ENCODE results near the gene NCKAP5. TPM values are rescaled to one million over a fixed set of nuclear protein-coding genes. Genes with fewer than 3 reads are reported as not detected.

Gene NCKAP5
- total RNA-seq, 1 donor from 2014 or later: 7.9 TPM

DNA sequence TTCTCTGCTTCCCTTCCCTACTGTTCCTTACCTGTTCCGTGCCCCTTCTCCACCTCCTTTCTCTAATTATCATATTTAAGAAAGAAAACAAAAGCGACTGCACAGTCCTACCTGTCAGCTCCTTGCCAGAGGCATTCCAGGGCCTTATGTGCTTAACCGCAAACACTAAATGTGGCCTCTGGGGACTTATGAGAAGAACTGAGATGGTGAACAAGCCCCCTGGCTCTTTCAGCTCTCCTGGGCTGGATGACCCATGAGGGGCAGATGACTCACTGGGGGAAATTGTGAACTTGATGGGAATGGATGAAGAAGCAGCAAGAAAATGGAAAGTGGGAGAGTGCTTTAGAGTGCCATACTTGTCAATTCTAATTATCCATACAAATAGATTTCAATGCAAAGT, 792.0 kb downstream of the NCKAP5 start:
- ATAC-seq (ENCODE audit: poor library complexity) (no peak), DNase-seq (no peak)
- intact Hi-C loops (cut with DNase I): no loop called here

DNA sequence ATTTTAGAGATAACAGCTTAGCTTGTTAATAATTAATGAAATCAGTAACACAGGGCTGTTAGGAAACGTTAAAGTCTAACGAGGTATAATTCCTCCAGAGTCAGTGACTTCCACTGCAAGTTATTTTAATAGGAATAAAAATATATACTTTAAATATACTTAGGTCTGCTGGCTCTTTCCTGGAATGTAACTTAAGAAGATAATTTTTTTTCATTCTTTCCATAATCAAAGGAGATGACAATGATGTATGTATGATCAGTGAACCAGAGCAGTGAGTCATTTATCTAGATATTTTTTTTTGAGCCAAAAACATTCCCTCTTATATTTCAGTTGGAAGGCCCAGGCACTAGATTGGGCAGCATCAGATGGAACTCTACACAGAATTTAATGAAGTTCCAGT, 794.1 kb downstream of the NCKAP5 start:
- ATAC-seq (ENCODE audit: poor library complexity): no peak
- DNase-seq: no peak
- intact Hi-C loops (cut with DNase I): no loop called here

DNA sequence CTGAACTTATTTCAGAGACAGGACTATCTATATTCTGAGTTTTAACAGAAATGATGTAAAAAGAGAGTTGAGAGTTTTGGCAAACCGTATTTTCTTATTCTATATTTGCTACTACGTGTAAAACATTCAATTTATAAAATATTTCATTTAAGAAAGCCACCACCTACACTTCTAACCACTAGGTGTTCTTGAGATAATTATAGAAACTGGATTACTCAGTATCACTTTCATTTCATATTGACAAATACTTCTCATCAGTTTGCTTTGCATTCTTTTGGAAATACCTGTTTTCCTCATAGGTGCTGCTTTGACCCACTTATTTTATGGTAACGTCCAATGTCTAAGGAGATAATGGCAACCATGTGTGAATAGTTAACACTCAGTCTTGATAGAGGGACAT, 794.9 kb downstream of the NCKAP5 start:
- intact Hi-C loops (cut with DNase I): no loop called here
- DNase-seq: no peak

DNA sequence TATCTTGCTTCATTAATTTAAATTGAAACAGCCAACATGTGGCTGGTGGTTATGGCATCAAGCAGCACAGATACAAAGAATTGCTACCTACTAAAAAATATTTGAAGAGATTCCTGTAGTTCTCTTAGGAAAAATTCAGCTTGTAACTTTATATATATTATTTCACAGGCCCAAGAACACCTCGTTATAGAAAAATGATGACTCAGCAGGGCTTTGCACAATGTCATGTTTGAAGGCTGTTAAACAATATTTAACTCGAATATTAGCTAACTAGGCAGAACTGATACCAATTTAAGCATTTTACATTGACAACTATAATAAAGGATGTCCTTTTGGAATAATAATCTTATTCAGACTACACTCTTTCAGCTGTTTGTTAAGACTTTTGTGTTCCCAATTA, 795.9 kb downstream of the NCKAP5 start:
- intact Hi-C loops (cut with DNase I): no loop called here
- ATAC-seq (ENCODE audit: poor library complexity) (no peak), DNase-seq (no peak)

More for the DNA sequence above, 794.9 kb downstream of the NCKAP5 start:
- no peak for ATAC-seq (ENCODE audit: poor library complexity)

DNA sequence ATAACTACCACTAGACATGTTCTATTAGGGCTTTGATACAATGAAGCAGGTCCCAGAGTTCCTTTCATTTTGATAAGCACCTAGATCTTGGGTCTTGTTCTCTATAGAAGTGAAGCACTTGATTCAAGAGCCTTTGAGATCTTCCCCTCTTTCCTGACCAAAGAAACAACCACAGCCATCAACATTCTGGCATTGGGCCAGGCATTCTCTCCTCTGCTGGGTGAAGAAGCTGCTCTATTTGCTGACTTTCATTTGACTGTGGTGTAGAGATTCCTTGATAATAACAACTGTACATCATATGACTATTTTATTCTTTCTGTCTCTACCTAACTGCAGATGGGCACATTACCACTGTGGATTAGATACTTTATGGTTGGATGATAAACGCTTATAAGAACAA, 801.7 kb downstream of the NCKAP5 start:
- ATAC-seq (ENCODE audit: poor library complexity) (no peak), DNase-seq (no peak)
- intact Hi-C loops (cut with DNase I): no loop called here

DNA sequence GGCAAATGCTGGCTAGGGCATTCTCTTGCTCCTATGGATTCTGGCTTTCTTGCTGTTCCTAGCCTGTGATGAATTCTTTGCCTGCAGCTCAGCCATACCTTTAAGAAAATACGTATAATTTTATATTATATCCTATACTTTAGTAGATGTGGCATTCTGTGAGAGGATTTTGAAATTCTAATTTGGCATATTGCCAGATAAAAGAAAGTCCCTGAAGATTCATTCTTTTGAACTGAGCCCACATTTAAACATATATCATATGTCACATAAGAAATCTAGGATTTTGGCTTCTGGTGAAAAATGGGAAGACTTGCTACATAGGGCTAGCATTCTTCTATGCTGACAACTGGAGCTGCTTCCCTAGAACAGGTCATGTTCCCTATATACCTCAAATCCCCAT, 806.8 kb downstream of the NCKAP5 start:
- no peak for ATAC-seq (ENCODE audit: poor library complexity)
- intact Hi-C loops (cut with DNase I): no loop called here

DNA sequence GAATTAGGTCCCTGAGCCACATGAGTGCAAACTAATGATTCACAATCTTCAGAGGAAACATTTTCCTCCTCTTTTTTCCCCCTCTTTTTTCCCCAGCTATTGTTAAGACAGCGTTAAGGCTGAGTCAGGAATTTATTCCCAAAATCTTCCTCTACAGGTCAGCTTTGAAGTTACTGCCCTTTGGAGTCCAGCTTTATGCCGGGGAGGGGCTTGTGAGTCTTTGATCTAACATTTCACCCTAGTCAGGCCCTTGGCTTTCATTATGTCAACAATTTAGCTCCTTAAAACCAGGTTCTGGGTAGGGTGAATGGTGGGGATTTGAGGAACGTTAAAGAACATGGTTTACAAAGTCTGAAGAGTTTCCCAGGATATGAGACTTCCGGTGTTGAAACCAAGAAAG, 807.3 kb downstream of the NCKAP5 start:
- ATAC-seq (ENCODE audit: poor library complexity) (no peak), DNase-seq (no peak)
- intact Hi-C loops (cut with DNase I): no loop called here

More for the DNA sequence above, 806.8 kb downstream of the NCKAP5 start:
- DNase-seq: no peak

DNA sequence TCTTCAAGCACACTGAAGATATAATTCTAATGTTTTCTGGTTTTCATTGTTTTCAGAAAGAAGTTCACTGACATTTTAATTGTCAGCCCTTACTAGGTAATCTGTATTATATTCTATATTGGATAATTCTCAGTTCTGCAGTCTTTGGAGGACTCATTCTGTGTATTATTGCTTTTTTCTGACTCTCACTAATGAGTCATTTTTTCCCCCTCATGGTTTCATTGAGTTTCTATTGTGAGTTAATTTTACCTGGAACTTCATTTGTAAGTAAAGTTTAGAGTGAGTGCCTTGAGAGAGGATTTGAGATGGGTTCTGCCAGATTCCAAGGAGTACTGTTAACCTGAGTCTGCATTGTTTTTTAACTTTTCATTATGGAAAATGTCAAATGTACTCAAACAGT, 807.9 kb downstream of the NCKAP5 start:
- no peak for DNase-seq
- intact Hi-C loops (cut with DNase I): no loop called here
- no peak for ATAC-seq (ENCODE audit: poor library complexity)

DNA sequence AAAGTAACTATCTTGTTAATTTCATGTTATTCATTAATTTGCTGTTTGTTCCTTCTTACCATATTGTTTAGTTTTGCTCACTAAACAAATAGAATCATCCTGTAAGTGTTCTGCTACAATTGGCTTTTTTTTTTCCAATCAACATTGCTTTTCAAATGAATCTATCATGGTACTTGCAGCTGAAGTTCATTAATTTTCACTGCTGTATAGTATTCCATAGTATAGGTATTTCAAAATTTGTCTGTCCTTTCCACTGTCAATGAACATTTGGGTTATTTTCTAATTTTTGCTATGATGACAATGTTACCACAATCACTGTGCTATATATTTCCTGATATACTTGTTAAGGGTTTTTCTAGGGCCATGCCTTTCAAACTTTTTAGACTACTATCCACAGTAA, 809.3 kb downstream of the NCKAP5 start:
- intact Hi-C loops (cut with DNase I): no loop called here
- ATAC-seq (ENCODE audit: poor library complexity): no peak
- DNase-seq: no peak

DNA sequence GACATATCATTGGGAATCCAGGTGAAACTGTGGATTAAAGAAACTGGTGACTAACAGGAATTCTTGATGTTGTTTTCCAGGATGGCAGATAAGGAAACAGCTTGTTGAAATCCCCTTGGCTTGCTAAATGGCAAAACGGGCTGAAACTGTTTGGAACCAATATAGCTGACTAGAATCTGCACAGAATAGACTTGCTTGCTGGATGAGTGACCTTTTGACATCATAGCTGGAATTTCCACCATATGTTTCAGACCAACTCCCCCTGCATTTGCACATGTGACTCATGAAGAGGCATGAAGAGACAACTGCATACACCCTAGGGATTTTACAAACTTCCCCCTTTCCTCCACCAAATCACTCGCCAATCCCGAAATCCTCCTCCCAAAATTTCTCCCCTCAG, 810.6 kb downstream of the NCKAP5 start:
- intact Hi-C loops (cut with DNase I): no loop called here
- ATAC-seq (ENCODE audit: poor library complexity) (no peak), DNase-seq (no peak)

DNA sequence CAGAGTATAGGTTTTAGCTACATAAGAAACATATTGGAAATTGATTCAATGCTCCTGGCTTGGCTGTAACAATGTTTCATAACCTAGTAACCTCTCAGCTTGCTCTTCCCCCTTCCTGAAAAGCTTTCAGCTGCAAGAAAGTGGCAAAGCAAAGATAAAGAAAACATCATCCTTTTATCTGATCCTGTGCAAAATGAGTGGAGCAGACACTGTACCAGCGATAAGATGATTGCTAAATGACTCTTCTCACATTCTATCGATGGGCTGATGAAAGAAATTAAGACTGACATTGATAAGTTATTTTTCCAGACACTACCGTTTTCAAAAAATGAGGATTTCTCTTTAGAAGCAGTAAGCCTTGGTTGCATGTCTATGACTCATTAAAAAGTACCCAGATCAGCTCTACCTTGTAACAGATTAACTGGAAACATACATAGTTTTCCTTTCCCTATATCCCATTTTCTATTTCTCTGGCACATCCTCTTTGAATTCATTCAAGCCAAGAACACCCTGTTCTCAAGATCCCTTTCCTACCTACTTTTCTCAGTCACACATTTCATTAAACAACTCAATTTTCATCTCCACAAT, 811.2 kb downstream of the NCKAP5 start:
- intact Hi-C loops (cut with DNase I): no loop called here
- DNase-seq: no peak

DNA sequence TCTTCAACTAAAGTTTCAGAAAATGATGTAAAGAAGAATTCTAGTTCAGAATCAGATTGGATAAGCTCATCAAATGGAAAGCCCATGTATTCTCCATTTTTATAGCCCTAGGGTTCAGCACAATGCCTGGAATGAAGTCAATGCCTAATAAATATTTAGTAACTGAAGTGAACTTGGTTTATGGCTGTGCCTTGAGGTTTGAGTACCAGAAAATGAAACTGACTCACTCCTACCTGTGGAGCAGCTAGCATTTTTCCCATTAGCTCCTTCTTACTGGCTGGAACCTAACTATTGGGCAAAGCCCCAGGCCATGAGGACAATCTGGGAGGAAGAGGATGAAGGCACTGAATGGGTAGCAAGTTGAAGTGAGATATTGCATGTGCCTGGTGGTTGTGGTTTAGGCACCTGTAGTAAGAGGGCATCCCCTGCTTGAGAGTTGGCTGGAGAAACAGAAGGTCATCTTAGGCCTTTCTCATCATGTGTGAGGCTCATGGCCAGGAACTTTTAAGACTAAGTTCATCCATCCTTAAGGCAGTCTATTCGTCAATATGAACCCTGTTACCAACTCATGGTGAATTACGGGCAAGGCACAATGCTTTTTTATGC, 813.3 kb downstream of the NCKAP5 start:
- intact Hi-C loops (cut with DNase I): no loop called here
- DNase-seq (no peak), ATAC-seq (ENCODE audit: poor library complexity) (no peak)

More for the DNA sequence above, 811.2 kb downstream of the NCKAP5 start:
- no peak for ATAC-seq (ENCODE audit: poor library complexity)

DNA sequence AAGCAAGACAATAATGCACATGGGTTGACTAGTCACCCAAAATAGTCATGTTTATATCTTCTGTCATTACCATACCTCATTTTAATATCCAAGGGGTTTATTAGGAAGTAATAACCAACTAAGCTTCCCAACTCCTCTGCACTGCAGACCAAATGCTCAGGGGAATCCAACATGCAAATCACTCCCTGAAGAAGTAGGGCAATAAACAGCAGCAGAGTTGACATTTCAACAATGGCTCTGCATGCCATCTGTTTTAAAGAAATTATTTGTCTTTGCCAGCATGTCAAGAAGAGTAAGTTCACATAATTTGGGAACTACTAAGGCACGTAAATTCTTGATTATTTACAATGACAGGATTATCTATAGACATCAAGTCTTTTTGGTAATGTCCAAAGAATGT, 813.9 kb downstream of the NCKAP5 start:
- ATAC-seq (ENCODE audit: poor library complexity): no peak
- intact Hi-C loops (cut with DNase I): no loop called here
- no peak for DNase-seq

DNA sequence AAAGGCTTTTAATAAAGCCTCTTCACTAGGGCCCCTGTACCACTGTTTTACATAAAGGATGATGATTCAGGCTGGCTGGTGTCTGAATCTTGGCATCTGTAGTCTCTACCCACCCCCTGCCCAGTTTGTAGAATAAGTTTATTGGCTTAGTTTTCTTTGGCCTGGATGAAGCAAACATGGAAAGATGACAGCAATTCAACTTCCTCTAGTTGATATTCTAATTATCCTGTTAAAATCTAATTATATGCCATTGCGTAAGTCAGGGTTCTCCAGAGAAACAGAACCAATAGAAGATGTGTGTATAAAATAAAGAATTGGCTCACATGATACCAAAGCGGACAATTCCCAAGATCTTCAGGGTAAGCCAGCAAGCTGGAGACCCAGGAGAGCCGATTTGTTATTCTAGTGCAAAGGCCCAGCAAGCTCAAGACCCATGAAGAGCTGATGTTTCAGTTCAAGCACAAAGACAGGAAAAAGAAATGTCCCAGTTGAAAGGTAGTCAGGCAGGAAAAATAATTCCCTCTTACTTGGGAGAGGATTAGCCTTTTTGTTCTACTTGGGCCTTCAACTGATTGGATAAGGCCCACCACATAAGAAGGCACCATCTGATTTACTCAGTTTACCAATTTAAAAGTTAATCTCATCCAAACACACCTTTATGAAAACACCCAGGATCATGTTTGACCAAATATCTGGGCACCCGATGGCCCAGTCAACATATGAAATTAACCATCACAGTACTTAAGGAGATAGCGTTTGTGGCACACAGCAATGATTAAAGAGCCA, 815.6 kb downstream of the NCKAP5 start:
- ATAC-seq (ENCODE audit: poor library complexity): no peak
- intact Hi-C loops (cut with DNase I): no loop called here
- DNase-seq: no peak

DNA sequence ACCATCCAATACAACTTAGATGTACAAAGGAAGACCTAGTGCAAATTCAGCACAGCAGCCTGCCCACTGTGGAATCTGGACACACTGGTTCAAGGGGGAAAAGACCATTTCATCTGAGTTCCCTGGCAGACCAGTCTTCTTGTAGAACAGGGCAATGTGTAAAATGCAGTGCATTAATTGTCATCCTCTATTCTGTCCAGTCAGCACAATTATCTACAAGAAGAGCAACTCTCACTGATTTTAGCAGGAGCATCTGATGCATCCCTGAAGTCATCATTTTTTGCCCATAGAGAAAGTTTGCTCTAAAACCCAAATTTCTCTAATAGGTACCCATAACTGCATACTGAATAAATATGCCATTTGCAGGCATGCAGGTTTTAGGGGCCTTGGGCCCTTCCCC, 816.4 kb downstream of the NCKAP5 start:
- intact Hi-C loops (cut with DNase I): no loop called here
- ATAC-seq (ENCODE audit: poor library complexity) (no peak), DNase-seq (no peak)

DNA sequence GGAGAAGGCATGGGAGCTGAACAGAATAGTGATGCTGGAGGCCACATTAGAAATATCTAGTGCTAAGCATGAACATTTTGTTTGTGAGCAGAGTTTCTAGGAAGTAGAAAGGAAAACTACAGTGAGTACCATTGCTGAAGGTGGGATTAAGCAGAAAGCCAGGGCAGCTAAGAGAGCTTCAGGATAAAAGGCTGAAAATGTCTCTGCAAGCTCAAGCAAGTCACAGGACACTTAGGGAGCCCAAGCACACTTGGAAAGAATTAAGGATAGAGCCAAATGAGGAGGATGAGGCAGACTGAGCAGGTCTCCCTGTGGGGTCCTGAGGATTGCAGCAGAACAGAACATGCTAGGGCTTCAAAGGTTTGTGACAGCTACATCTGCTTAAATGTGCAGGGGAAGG, 817.7 kb downstream of the NCKAP5 start:
- no peak for ATAC-seq (ENCODE audit: poor library complexity)
- no peak for DNase-seq
- intact Hi-C loops (cut with DNase I): no loop called here

DNA sequence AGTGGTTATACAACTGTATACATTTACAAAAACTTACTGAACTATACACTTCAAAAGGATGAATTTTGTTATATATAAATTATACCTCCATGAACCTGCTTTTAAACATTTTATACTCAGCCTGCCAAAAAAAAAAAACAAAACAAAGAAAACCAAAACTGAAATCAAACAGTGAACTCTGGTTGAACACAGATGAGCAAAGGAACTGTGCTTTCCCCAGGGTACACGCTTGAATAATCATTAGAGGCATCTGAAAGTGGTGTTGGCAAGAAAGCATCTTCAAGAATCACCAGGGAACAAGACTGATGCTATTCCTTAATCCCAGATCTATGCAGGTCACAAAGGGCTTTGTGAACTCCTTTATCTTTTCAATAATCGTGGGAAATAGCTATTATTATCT, 821.2 kb downstream of the NCKAP5 start:
- DNase-seq (no peak), ATAC-seq (ENCODE audit: poor library complexity) (no peak)
- intact Hi-C loops (cut with DNase I): no loop called here

DNA sequence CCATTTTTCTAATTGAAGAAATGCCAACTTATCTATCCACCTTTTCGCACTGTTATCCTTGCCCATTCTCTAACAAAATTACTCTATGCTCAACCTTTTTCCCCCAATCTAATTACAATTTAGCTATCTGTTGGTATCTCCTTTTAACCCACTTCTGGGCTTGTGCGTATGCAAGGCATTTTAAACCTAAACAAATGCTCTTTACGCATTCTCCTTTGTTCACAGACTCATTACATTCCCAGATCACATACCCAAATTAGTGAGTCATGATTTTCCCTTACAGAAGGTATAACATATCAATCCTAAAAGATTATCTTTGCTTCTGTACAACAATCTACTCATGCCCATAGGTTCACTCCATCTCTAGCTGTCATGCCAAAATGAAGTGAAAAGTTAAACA, 826.5 kb downstream of the NCKAP5 start:
- ATAC-seq (ENCODE audit: poor library complexity) (no peak), DNase-seq (no peak)
- intact Hi-C loops (cut with DNase I): no loop called here

DNA sequence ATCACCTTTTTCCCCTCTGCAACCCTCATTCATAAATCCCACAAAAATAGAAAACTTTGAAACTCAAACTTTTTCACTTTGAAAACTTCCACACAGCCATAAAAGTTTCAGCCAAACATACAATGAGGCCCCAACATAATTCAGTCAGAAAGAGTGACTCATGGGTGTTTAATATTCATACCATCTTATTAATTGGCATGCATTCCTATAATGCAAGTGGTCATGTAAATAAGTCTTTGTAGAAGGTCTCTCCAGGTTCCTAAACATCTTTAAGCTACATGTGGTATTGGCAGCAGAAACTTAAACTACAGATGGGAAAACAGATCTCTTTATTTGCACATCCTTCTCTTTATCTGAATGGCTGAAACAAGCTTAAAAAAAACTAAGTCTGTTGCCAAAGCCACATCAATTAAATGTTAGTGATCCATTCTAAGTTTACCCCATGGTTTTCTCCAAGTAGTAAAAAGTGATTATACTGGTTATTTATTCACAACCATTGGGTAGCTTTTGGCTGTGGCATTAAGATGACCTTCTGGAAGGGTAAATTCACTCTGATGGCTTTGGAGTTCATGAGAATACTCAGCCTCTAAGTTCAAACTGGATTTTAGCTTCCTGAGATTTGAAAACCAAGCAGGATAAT, 828.1 kb downstream of the NCKAP5 start:
- intact Hi-C loops (cut with DNase I): no loop called here
- no peak for ATAC-seq (ENCODE audit: poor library complexity)
- DNase-seq: no peak

DNA sequence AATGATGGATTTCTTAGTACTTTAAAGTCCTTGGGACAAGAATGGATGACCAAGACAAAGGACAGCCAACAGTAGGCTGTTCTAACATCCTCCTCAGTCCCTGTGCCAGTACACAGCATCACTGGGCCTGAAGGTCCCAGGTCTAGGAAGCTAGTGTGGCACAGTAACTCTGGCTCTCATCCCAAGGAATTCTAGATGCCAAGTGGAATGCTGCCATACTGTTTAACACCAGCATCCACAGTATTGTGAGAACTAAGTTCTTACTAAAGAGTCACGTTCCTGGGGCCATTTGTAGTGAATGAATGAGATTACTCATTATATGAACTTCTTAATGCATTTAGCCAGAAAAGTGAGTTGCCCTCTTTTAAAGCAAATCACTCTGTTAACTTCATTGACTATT, 830.0 kb downstream of the NCKAP5 start:
- intact Hi-C loops (cut with DNase I): no loop called here
- no peak for ATAC-seq (ENCODE audit: poor library complexity)
- no peak for DNase-seq

Data from Right ventricle myocardium superior (tissue), 1 donor.